T-helper 2 cell treated with Interferon-gamma antibody and Interleukin-4, amounts not matched to agents 5 μg/mL and 100 μg/mL, for 36 hours (primary cell): Measurements from ENCODE around the gene APMAP.

Source experiments
- DNase-seq: peaks from one replicate; pipeline ENCODE4 v3.0.0; 2021; ENCODE audit warnings: low spot score
- H3K27ac Mint-ChIP-seq: one replicate; pipeline ENCODE4 v1.8.0; 2021; ENCODE audit warnings: mild to moderate bottlenecking, mixed read lengths
- H3K27me3 Mint-ChIP-seq: one replicate; pipeline ENCODE4 v1.8.0; 2021; ENCODE audit warnings: low read depth, mixed read lengths
- H3K36me3 Mint-ChIP-seq: one replicate; pipeline ENCODE4 v1.8.0; 2021; ENCODE audit warnings: low read depth, mixed read lengths
- H3K4me1 Mint-ChIP-seq: one replicate; pipeline ENCODE4 v1.8.0; 2021; ENCODE audit warnings: low read depth, mixed read lengths
- H3K4me3 Mint-ChIP-seq: one replicate; pipeline ENCODE4 v1.8.0; 2022; ENCODE audit warnings: mild to moderate bottlenecking, moderate library complexity, mixed read lengths
- H3K9me3 Mint-ChIP-seq: one replicate; pipeline ENCODE4 v1.8.0; 2021; ENCODE audit warnings: mixed read lengths

APMAP gene

DNA sequence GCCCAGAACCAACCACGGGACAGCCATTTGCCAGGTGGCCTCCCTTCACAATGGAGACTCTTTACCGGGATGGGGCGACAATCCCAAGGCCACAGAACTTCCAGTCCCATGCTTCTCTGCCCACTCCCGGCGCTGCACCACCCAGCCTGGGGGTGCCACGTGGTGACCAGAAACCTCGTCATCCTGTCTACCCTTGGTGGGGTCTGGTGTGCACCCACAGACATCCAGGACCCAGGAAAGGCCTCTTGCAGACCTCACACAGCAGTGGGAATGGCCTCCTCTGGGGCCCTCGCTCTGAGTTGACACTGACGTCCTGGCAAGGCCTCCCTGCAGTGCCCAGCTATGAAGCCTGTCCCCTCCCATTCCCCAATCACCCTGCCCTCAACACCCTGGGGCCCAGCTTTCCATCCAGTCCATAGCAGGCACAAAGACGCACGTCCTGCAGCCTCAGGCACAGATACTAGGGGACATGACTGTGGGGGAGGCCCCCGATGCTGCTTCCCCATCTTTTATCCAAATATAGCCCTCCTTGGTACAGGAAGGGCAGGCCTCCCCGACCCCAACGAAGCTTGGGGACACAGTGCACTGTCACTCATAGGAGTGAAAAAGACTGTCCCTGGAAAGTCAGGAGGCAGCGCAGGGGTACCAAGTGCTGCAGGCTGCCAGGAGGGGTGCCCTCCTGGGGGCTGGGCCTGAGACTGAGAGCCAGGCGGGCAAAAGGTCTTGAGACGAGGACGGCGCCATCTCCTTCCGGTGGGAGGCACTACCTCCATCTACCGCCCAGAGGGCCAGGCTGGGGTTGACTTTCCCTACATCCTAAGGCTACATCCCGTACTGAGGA is 36.3 kb downstream of the APMAP start:
- no peak for DNase-seq
- H3K27ac Mint-ChIP-seq, result peak overlapping the region; percentile 78
- peaks cover 65% of the 10 kb centered on the region for H3K36me3 Mint-ChIP-seq
- H3K4me1 Mint-ChIP-seq, result peaks cover 45% of the 10 kb centered on the region
- H3K27me3 Mint-ChIP-seq, result no peaks in the 10 kb centered on the region
- no peak overlapping the region for H3K4me3 Mint-ChIP-seq
- H3K9me3 Mint-ChIP-seq, result no peaks in the 10 kb centered on the region

DNA sequence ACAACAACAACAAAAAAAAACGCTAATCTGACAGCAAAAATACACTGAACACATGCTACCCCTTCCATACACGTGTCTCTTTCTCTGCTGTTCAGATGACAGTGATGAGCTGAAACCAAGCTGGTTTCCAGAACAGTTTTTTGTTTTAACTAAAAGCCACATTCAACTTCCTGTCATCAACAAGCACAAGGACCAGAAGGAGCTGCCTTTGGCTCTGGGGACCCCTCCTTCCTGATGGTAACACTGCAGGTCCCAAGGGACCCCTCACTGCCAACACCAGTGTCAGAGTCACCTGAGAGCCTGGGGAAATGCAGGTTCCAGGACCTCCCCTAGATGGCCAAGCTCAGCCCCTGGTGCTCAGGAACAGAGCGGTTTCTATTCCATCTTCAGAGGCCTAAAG is 37.5 kb downstream of the APMAP start:
- peaks cover 61% of the 10 kb centered on the region for H3K36me3 Mint-ChIP-seq
- no peaks in the 10 kb centered on the region for H3K27me3 Mint-ChIP-seq
- H3K27ac Mint-ChIP-seq, result peak overlapping the region; percentile 78
- H3K4me3 Mint-ChIP-seq, result peak overlapping the region; percentile 65
- H3K9me3 Mint-ChIP-seq, result no peaks in the 10 kb centered on the region
- no peak for DNase-seq
- H3K4me1 Mint-ChIP-seq, result peaks cover 45% of the 10 kb centered on the region

DNA sequence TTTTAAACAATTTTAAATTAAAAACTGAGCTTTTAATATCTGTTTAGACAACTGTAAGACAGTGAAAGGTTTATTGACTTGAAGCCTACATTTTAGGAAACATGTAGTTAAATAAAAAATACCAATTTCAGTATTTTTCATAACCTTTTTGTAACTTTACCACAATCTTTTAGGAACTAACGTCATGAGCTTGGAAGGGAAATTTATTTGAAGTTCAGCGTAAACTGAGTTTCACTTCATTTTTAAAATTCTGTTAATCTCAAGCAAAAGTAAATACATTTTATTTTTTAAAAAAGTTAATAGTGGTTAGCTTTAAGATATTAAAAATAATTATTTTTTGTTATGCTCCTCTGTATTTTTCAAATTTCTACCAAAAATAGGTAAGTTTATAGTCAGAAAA is 38.0 kb downstream of the APMAP start:
- Mint-ChIP-seq H3K4me1 (peaks cover 49% of the 10 kb centered on the region), H3K9me3 (no peaks in the 10 kb centered on the region), H3K36me3 (peaks cover 58% of the 10 kb centered on the region), H3K27ac (peak overlapping the region; percentile 78), H3K27me3 (no peaks in the 10 kb centered on the region), H3K4me3 (peak overlapping the region; percentile 65)
- DNase-seq, result no peak

DNA sequence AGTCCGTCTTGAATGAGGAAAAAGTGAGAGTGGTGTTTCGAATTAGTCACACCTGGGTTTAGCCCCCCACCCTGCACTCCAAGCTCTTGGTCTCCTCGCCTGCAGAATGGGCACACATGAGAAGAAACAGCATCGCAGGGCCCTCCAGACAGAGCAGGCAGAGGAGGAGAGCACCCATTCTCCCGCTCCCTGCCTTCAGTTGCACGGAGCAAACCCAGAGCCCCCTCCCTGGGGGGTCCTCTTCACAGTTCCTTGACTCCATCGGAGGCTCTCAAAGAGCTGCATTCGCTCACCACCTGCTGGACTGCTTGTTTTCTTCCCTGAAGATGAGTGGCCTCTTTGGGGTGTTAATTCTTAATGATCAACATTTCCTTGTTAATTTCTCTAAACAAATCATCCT is 38.4 kb downstream of the APMAP start:
- Mint-ChIP-seq H3K4me3 (peak overlapping the region; percentile 48), H3K36me3 (peaks cover 56% of the 10 kb centered on the region), H3K27ac (peak overlapping the region; percentile 77), H3K4me1 (peaks cover 53% of the 10 kb centered on the region), H3K27me3 (no peaks in the 10 kb centered on the region), H3K9me3 (no peaks in the 10 kb centered on the region)
- DNase-seq, result no peak

DNA sequence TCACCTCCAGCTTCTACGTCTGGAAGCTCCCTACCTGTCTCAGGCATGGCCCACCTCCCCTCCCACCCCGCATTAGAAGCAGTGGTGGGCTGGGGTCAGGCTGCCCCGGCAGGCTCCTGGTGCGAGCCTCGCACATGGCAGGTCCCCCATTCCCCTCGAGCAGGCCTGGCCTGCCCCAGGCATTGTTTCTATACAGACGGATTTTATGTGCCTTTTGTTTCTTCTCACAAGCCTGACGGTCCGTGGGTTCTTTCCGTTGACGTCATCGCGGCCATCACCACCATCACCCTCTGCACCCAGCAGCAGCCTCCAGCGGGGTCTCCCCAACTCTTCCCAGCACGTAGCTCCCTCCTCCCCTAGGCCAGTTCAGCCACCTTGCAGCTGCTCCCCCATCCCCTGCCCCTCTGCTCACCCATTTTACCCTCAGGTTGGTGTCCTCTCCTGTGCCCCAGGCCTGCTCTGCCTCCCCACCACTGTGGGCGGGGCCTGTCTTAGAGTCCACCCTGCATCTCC is 38.9 kb downstream of the APMAP start:
- no peak for DNase-seq
- H3K4me1 Mint-ChIP-seq, result peaks cover 56% of the 10 kb centered on the region
- no peaks in the 10 kb centered on the region for H3K27me3 Mint-ChIP-seq
- H3K4me3 Mint-ChIP-seq, result peak overlapping the region; percentile 48
- H3K9me3 Mint-ChIP-seq, result no peaks in the 10 kb centered on the region
- peaks cover 52% of the 10 kb centered on the region for H3K36me3 Mint-ChIP-seq
- peak overlapping the region; percentile 77 for H3K27ac Mint-ChIP-seq

DNA sequence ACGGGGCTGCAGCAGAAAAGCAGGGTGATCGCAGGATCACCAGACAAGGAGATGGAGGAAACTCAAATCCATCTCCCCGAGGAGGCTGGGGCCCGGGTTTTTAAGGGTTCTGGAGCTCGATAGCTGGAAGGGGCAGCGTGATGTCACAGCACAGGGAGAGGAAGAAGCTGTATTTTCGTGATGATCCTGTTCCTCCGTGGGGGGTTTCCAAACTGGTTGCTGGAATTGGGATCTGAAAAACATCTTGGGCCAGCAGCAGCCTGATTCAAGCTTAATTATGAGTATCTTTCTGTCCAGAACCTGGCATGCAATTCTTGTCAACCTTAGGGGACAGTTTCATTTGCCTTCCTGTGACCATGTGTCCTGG is 39.4 kb downstream of the APMAP start:
- Mint-ChIP-seq H3K36me3 (peaks cover 50% of the 10 kb centered on the region), H3K27me3 (no peaks in the 10 kb centered on the region), H3K4me1 (peaks cover 60% of the 10 kb centered on the region), H3K9me3 (no peaks in the 10 kb centered on the region), H3K4me3 (peak overlapping the region; percentile 48), H3K27ac (peak overlapping the region; percentile 70)
- no peak for DNase-seq

DNA sequence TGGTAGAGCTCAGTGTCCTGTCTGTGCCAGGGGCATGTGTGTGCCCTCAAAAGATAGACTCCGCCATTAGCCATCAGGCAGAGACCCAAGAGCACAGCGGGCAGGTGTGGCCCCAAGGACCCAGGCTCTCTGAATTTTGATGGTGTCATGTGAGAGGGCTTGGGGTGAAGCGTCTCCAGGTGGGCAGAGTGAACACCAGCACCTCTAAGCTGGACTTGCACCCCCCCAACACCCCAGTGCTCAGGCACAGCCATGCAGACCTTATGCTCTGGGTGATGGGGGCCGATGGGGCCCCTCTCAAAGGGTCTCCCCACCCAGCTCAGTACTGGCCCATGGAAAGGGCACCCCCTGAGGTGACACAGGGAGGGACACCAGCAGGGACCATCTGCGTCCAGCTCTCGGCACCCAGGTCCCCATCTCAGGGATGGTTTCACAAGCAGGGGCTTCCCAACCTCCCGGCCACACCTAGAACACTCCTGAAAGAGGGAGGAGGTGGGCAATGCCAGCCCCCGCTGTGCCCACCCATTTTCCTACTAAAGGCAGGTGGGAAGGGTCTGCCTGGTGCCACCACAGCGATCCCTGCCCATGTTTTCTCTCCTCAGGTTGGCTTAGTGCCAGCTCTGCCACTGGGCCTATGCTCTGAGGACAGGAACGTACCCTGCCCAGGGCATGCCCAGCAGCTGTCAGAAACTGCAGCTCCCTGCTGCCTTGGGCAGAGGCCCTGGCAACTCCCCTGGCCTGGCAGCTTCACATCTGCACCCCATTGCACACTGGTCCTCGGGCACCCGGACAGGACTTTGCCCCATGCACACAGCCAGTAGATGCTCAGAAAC is 40.0 kb downstream of the APMAP start:
- H3K9me3 Mint-ChIP-seq, result peaks cover 6% of the 10 kb centered on the region
- H3K27me3 Mint-ChIP-seq, result no peaks in the 10 kb centered on the region
- peaks cover 50% of the 10 kb centered on the region for H3K36me3 Mint-ChIP-seq
- peak overlapping the region; percentile 81 for H3K27ac Mint-ChIP-seq
- H3K4me3 Mint-ChIP-seq, result peak overlapping the region; percentile 92
- H3K4me1 Mint-ChIP-seq, result peaks cover 66% of the 10 kb centered on the region
- no peak for DNase-seq

DNA sequence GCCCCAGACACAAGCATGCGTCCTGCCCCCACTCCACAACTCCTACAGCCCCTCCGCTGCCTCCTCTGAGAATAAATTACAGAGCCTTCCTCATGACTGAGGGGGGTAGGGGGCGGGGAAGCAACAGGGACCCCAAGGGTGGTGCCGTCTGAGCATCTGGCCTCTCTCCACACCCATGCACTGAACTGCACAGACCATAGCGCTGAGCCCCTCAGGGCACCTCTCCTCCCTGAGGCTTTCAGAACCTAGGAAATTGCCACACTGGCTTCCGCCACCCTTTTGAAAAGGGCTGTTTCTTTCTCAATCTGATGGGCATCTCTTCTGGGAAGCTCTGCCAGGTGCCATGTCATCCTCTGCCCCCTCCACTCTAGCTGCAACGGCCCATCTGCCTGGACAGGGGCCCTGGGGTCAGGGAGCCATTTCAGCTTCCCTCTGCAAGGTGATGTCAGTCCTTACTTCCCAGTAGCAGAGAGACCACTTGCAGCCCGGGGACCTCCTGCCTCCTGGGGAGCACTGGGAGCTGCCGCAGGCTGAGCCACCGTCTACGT is 40.9 kb downstream of the APMAP start:
- no peak for DNase-seq
- Mint-ChIP-seq H3K4me3 (peak overlapping the region; percentile 92), H3K27ac (peak overlapping the region; percentile 81), H3K9me3 (peaks cover 15% of the 10 kb centered on the region), H3K4me1 (peaks cover 72% of the 10 kb centered on the region), H3K27me3 (no peaks in the 10 kb centered on the region), H3K36me3 (peaks cover 55% of the 10 kb centered on the region)

DNA sequence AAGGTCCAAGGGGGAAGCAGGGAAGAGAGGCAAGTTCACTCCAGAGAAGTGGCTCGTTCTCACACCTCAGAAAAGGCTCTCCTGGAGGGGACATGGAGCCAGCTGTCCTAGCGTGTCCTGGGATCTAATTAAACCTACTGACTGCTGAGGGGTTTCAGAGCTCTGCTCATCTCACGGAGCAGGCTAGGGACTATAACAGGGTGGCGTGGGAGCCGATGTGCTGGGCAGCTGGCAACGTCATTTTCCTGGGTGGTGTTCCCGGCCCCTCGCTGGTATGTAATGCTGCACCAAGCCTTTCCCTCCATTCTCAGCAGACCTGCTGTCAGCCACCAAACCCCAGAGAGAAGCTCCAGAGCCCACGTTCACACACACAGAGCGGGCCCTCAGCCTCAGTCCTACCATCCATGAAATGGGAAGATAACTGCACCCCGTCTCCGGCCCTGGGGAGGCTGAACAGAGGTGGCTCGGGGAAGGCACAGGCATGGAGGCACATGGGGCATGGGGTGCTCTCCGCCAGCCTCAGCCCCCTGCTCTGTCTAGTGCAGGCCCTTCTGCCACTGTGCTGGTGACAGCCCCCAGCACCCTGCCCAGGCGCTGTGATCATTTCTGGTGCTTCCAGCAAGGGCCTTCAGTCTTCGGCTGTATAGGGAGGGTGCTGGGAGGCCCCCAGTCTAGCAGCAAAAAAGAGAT is 41.6 kb downstream of the APMAP start:
- H3K4me3 Mint-ChIP-seq, result peak overlapping the region; percentile 92

DNA sequence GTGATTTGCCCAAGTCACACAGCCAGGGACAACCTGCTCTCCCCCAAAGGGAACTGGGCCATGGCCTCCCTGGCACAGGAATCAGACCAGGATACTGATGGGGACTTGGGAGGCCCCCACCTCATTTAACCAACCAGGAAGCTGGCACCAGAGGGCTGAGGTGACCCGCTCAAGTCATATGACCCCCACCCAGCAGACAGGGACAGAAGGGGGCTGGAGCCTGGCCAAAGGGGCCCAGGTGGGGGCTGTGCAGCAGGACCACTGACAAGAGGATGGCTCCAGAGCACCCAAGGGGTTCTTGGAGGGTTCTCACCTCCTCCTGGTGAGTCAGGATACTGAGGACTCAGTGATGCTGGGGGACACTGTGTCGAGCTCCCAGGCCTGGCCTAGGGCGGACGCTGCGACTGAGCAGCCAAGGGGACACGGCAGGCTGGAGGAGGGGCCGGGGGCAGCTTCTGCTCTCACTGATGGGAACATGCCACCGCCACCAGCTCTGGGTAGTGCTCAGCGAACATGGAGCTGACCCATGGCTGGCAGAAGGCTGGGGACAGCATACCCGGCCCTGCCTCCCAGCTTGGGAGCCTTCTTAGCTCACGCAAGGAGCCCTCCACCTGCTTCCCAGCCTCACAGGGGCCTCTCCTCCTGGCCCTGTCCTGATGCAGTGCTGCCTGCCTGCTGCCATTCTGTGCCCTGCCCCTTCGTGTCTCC is 42.3 kb downstream of the APMAP start:
- no peak for DNase-seq
- Mint-ChIP-seq H3K27me3 (no peaks in the 10 kb centered on the region), H3K36me3 (peaks cover 59% of the 10 kb centered on the region), H3K9me3 (peaks cover 25% of the 10 kb centered on the region), H3K27ac (peak overlapping the region; percentile 99), H3K4me1 (peaks cover 69% of the 10 kb centered on the region), H3K4me3 (peak overlapping the region; percentile 92)

More for the DNA sequence above, 41.6 kb downstream of the APMAP start:
- H3K27ac Mint-ChIP-seq, result peak overlapping the region; percentile 81
- H3K36me3 Mint-ChIP-seq, result peaks cover 52% of the 10 kb centered on the region
- H3K4me1 Mint-ChIP-seq, result peaks cover 68% of the 10 kb centered on the region
- H3K27me3 Mint-ChIP-seq, result no peaks in the 10 kb centered on the region
- DNase-seq, result no peak
- H3K9me3 Mint-ChIP-seq, result peaks cover 18% of the 10 kb centered on the region

DNA sequence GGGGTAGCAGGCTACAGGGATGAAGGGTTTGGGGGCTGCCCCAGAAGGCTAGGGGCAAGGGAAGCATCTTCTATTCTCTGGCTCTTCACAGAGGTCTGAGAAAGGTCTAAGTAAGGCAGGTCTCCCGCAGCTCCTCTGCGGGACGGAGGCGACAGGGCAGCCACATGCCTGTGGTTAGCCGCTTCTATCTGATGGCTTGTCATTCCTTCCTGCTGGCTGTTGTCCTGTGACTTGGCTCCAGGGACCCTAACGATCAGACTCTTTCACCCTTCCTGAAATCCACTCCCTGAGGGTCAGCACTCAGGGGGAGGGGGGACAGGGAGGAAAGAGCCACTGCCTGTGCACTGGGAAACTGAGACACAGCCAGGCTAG is 42.8 kb downstream of the APMAP start:
- Mint-ChIP-seq H3K27me3 (no peaks in the 10 kb centered on the region), H3K27ac (peak overlapping the region; percentile 99), H3K4me3 (peak overlapping the region; percentile 92), H3K9me3 (peaks cover 30% of the 10 kb centered on the region), H3K4me1 (peaks cover 64% of the 10 kb centered on the region), H3K36me3 (peaks cover 56% of the 10 kb centered on the region)
- no peak for DNase-seq

DNA sequence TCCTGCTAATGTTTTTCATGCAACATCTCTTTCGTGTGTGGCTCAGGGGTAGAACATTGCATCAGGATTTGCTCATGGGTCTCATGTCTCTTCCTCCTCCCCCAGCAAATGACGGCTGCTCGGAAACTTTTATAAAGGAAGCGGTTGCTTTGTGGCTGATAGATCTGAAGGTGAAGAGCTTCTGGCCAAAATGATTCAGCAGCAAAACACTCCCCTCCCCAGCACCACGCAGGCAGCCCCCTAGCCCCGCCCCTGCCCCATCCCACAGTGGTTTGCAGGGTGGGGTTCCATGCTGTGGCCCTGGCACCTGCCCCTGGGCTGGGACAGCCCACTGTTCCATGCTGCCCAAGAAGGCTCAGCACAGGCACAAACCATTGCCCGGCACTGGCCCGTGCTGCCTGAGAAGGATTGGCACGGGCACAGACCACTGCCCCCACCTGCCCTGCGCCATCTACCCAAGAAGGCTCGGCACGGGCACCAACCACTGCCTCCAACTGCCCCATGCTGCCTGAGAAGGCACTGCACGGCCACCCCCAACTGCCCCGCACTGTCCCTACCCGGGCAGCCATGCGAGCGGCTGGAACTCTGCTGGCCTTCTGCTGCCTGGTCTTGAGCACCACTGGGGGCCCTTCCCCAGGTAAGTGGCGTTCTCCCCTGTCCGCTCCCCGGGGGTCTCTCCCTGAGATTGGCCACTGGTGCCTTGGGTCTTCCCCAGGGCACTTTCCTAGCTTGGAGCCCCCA is 43.4 kb downstream of the APMAP start, which contains the start of gene CST7:
Gene CST7, plus strand, starts transcription at position 331 of the 741 bp plus-strand sequence. Its CDS starts 237 bp downstream, at position 568.
- peaks cover 37% of the 10 kb centered on the region for H3K9me3 Mint-ChIP-seq
- H3K27ac Mint-ChIP-seq, result peak within 1 kb of the TSS; percentile 99
- peak within 1 kb of the TSS; percentile 92 for H3K4me3 Mint-ChIP-seq
- H3K27me3 Mint-ChIP-seq, result no peaks in the 10 kb centered on the region
- peaks cover 61% of the 10 kb centered on the region for H3K4me1 Mint-ChIP-seq
- DNase-seq, result peak; percentile 85
- H3K36me3 Mint-ChIP-seq, result peaks cover 54% of the 10 kb centered on the region
